Uterus (tissue), 4 donors: Measurements from ENCODE around the gene ADORA2B. TPM values are rescaled to one million over a fixed set of nuclear protein-coding genes. Genes with fewer than 3 reads are reported as not detected.
"Not testable (repeated sequence)": the region's sequence is repeated elsewhere in the genome, so short reads cannot be mapped to it uniquely, and the experiment has no call there.

ENCODE experiments used
- DNase-seq, 2 donors: peaks; one replicate each; pipeline ENCODE4 v3.0.0-alpha.2; 2019 to 2020
- H3K27ac ChIP-seq, 2 donors: fragments of 200-600 bp; sonication (generic); 1 replicate in 1 of 2; 2 replicates in 1 of 2; pipeline ENCODE4 v1.5.1; 2016 to 2018
- H3K27me3 ChIP-seq, 2 donors: fragments of 200-600 bp; sonication (generic); one replicate each; pipeline ENCODE4 v1.5.1; 2018 to 2019; ENCODE audit warnings: control low read depth in 1 of 2
- H3K36me3 ChIP-seq, 2 donors: fragments of 200-600 bp; sonication (generic); one replicate each; pipeline ENCODE4 v1.5.1; 2019; ENCODE audit warnings: control low read depth in 1 of 2
- H3K4me1 ChIP-seq, 2 donors: fragments of 200-600 bp; sonication (generic); one replicate each; pipeline ENCODE4 v1.5.1; 2018 to 2019; ENCODE audit warnings: control low read depth in 1 of 2
- H3K4me3 ChIP-seq, 2 donors: fragments of 200-600 bp; sonication (generic); 1 replicate in 1 of 2; 2 replicates in 1 of 2; pipeline ENCODE4 v1.5.1; 2018 to 2019; ENCODE audit warnings: mild to moderate bottlenecking in 1 of 2
- H3K9me3 ChIP-seq, 2 donors: fragments of 200-600 bp; sonication (generic); one replicate each; pipeline ENCODE4 v1.5.1; 2019; ENCODE audit warnings: control low read depth in 1 of 2
- POLR2A ChIP-seq, 2 donors: fragments of 450-650 bp; IDR thresholded peaks; one replicate each; pipeline ENCODE4 v1.6.1; 2016; ENCODE audit warnings: antibody characterized with exemption in 2 of 2, mild to moderate bottlenecking in 1 of 2, moderate library complexity in 1 of 2
- intact Hi-C: fragments of 100-400 bp; cut with DNase I; formaldehyde crosslinking; loops from one replicate; pipeline ENCODE4 v1.15.1; 2023; ENCODE audit warnings: low total_unique reads
- total RNA-seq, 4 donors: library from RNA; depleted of rRNA in 3 of 4; stranded (reverse); fragments of >200 nt in 3 of 4; gene quantifications; one replicate each; pipeline versions ENCODE4 v1.1.0 to v1.2.4, GENCODE V29; 2014 to 2023
- TF ChIP-seq, protein P1 (sequence below), 4 experiments: fragments of 200-600 bp in 2 of 4; fragments of 450-650 bp in 2 of 4; sonication (generic) in 2 of 4; IDR thresholded peaks; one replicate each; pipeline ENCODE4 v1.5.1; 2016 to 2019; ENCODE audit warnings: antibody characterized with exemption in 4 of 4, mild to moderate bottlenecking in 2 of 4, moderate library complexity in 1 of 4
- donor health status: DM: yes; HTN: yes; CAD: no.

ADORA2B gene
- total RNA-seq, 4 donors from 2014 or later: 2.1 to 2.7 TPM; not detected in 2

DNA sequence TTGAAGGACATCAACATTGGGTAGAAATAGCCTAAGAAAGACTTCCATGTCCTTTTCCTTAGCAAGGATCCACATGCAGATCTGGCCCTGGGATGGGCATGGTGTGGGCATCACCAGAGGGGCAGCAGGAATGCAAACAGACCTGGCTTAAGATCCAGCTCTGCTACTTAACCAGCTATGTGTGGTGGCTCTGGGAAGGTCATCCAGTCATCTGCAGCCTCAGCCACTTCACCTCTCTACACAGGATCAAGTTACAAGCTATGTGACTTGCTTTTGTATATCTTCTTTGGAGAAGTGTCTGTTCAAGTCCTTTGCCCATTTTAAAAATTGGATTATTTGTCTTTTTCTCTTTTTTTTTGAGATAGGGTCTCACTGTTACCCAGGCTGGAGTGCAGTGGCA lies 13.5 kb upstream of the ADORA2B start:
- no peak overlapping the region for H3K4me3 ChIP-seq
- no peaks in the 10 kb centered on the region for H3K9me3 ChIP-seq
- H3K36me3 ChIP-seq: no peaks in the 10 kb centered on the region
- no peaks in the 10 kb centered on the region for H3K4me1 ChIP-seq
- TF ChIP-seq, protein P1, sequence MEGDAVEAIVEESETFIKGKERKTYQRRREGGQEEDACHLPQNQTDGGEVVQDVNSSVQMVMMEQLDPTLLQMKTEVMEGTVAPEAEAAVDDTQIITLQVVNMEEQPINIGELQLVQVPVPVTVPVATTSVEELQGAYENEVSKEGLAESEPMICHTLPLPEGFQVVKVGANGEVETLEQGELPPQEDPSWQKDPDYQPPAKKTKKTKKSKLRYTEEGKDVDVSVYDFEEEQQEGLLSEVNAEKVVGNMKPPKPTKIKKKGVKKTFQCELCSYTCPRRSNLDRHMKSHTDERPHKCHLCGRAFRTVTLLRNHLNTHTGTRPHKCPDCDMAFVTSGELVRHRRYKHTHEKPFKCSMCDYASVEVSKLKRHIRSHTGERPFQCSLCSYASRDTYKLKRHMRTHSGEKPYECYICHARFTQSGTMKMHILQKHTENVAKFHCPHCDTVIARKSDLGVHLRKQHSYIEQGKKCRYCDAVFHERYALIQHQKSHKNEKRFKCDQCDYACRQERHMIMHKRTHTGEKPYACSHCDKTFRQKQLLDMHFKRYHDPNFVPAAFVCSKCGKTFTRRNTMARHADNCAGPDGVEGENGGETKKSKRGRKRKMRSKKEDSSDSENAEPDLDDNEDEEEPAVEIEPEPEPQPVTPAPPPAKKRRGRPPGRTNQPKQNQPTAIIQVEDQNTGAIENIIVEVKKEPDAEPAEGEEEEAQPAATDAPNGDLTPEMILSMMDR (IDR thresholded peaks at IDR 0.05): no peak
- TF ChIP-seq POLR2A (IDR thresholded peaks at IDR 0.05): no peak
- no peak overlapping the region for H3K27ac ChIP-seq
- intact Hi-C loops: no loop called here
- H3K27me3 ChIP-seq: no peaks in the 10 kb centered on the region
- DNase-seq: no peak

DNA sequence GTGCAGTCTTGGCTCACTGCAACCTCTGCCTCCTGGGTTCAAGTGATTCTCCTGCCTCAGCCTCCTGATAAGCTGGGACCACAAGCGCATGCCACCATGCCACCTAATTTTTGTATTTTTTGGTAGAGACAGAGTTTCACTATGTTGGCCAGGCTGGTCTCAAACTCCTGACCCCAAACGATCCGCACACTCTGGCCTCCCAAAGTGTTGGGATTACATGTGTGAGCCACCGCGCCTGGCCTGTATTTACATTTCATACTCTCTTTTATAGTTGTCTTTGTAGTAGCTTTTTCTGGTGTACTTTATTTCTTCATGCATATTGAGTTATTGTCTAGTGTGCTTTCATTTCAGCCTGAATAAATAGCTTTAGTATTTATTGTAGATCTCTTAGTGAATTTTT lies 10.1 kb upstream of the ADORA2B start:
- TF ChIP-seq, protein P1 (IDR thresholded peaks at IDR 0.05): no peak
- TF ChIP-seq POLR2A (IDR thresholded peaks at IDR 0.05): no peak

DNA sequence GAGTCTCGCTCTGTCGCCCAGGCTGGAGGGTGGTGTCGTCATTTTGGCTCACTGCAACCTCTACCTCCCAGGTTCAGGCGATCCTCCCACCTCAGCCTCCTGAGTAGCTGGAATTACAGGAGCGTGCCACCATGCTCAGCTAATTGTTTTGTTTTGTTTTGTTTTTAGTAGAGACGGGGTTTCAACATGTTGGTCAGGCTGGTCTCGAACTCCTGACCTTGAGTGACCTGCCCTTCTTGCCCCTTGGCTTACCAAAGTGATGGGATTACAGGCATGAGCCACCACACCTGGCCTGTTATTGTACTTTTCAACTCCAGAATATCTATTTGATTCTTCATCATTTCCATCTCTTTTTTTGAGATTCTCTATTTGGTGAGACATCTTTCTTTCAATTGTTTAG lies 9.0 kb upstream of the ADORA2B start:
- TF ChIP-seq POLR2A (IDR thresholded peaks at IDR 0.05): no peak
- TF ChIP-seq, protein P1 (IDR thresholded peaks at IDR 0.05): no peak
- Histone ChIP-seq H3K27me3 (no peaks in the 10 kb centered on the region), H3K9me3 (no peaks in the 10 kb centered on the region), H3K4me3 (no peak overlapping the region), H3K27ac (no peak overlapping the region), H3K4me1 (no peaks in the 10 kb centered on the region), H3K36me3 (no peaks in the 10 kb centered on the region)
- DNase-seq: no peak
- intact Hi-C loops: no loop called here

More for the DNA sequence above, 10.1 kb upstream of the ADORA2B start:
- Histone ChIP-seq H3K36me3 (no peaks in the 10 kb centered on the region), H3K27ac (no peak overlapping the region), H3K9me3 (no peaks in the 10 kb centered on the region), H3K4me1 (no peaks in the 10 kb centered on the region), H3K27me3 (no peaks in the 10 kb centered on the region), H3K4me3 (no peak overlapping the region)
- intact Hi-C loops: no loop called here
- no peak for DNase-seq

DNA sequence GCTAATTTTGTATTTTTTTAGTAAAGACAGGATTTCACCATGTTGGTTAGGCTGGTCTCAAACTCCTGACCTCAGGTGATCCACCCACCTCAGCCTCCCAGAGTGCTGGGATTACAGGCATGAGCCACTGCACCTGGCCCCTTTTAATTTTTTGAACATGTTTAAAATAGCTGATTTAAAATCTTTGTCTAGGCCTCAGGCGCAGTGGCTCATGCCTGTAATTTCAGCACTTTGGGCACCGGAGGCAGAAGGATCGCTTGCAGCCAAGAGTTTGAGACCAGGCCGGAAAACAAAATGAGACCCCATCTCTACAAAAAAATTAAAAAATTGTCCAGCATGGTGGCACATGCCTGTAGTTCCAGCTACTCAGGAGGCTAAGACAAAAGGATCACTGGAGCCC lies 8.4 kb upstream of the ADORA2B start:
- DNase-seq, intact Hi-C loops, H3K27me3 ChIP-seq, H3K4me3 ChIP-seq, H3K36me3 ChIP-seq, H3K4me1 ChIP-seq, H3K27ac ChIP-seq, H3K9me3 ChIP-seq: not testable (repeated sequence)

DNA sequence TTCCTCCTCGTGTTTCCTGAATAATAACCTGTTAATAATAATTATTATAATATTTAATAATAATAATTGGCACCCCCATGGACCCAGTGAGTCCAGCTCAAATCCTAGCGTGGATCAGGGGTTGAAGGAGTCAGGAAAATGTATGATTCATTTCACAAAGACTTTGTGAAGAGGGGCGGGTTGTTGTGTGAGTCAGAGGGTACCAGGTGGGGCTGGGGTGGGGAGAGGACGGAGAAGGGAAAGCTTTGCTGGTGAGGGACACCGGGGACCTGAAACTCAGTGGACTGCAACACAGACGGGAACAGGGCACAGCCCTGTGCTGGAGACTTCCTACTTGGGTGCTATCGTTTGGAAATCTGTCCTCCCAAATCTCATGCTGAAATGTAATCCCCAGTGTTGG lies 3.1 kb upstream of the ADORA2B start:
- intact Hi-C loops: no loop called here
- no peak for DNase-seq
- TF ChIP-seq, protein P1 (IDR thresholded peaks at IDR 0.05): no peak
- TF ChIP-seq POLR2A (IDR thresholded peaks at IDR 0.05): no peak

DNA sequence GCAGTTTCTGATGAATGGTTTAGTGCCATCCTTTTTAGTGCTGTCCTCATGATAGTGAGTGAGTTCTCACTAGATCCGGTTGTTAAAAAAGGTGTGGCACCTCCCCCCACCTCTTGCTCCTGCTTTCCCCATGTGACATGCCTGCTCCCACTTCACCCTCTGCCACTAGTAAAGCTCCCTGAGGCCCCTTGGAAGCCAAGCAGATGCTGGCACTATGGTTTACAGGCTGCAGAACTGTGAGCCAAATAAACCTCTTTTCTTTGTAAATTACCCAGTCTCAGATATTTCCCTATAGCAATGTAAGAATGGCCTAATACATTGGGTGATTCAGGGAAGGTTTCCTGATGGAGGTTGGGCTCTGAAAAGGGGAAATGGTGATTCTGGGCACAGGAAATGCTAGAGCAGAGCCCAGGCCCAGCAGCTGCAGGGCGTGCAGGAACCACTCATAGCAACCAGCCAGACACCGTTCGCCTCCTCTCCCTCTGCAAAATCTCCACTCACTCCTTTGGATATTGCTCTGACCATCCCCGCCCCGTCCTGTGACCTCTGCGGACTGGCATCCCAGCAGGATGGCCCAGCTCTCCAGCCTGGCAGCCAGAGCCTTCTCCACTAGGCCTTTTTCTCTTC lies 2.6 kb upstream of the ADORA2B start:
- DNase-seq: no peak
- no peak for TF ChIP-seq POLR2A (IDR thresholded peaks at IDR 0.05)
- TF ChIP-seq, protein P1 (IDR thresholded peaks at IDR 0.05): no peak
- Histone ChIP-seq H3K4me1 (peaks cover 0 to 8% of the 10 kb centered on the region in 2 donors), H3K27me3 (no peaks in the 10 kb centered on the region), H3K27ac (no peak overlapping the region), H3K9me3 (no peaks in the 10 kb centered on the region), H3K36me3 (no peaks in the 10 kb centered on the region), H3K4me3 (no peak overlapping the region)
- intact Hi-C loops: no loop called here

More for the DNA sequence above, 3.1 kb upstream of the ADORA2B start:
- Histone ChIP-seq H3K4me3 (no peak overlapping the region), H3K4me1 (peaks cover 0 to 8% of the 10 kb centered on the region in 2 donors), H3K36me3 (no peaks in the 10 kb centered on the region), H3K9me3 (no peaks in the 10 kb centered on the region), H3K27ac (no peak overlapping the region), H3K27me3 (no peaks in the 10 kb centered on the region)
